EL (cell line): ENCODE results near the gene ACVR1B.

Experiments used
- DNase-seq: peaks from one replicate; pipeline ENCODE4 v3.0.0-alpha.2; 2016

The ACVR1B gene

GRCh38 chr12:51944608-51945233 lies 6.8 kb upstream of the ACVR1B start:
- no peak for DNase-seq

DNA sequence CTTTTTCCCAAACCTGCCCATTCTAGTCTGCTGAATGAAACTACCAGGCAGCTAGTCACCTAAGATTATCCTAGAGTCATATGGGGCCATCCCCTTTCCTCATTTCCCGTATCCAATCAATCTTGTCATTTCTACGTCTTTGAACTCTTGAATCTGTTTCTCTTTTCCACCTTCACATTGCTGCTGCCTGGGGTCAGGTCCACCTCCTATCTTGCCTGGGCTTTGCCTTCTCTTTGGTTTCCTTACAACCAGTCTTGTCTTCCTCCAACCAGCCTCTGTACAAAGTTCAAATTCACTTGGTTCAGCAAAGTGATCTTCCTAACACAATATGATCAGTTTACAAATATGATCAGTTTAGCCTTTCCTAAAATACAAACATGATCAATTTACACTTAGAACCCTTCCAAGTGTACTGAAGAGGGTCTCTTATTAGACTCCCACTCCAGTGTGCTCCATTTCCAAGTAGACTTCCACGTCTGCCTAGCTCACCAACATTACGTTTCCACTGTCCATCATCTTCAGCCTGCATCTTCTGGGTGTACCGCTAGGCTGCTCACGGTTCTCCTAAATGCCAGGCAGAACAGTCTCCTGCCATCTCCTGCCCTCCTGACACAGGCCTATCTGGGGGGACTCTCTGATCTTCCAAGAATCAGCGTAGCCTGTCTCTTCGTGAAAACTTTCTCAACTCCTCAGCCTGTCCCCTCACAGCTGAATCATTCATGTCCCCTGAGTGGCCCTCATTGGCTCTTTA lies 4.1 kb upstream of the ACVR1B start:
- no peak for DNase-seq

GRCh38 chr12:51948066-51948465 lies 3.4 kb upstream of the ACVR1B start:
- DNase-seq: no peak

DNA sequence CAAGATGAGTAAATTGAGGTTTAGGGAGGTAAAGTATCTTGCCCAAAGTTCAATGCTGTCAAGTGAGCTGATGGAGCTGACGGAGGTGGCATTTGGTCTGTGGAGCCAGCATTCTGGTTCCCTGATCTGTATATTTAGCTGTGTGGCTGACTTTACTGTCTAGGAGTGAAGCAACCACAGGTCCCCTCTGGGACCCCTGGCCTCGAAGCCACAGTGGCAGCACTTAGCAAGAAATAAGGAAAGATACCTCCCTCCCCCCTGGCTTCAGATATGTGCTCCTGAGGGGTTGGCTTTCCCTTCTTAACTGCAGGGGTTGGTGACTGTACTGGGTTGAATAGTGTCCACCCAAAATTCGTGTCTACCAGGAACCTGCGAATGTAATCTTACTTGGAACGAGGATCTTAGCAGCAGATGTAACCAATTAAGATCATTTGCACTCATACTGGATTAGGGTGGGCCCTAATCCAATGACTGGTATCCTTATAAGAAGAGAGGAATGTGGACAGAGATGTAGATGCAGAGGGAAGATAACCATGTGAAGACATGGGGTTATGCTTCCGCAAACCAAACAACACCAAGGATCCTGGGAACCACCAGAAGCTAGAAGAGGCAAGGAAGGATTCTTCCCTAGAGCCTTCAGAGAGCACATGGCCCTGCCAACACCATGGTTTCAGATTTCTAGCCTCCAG lies 2.0 kb upstream of the ACVR1B start:
- DNase-seq: no peak

DNA sequence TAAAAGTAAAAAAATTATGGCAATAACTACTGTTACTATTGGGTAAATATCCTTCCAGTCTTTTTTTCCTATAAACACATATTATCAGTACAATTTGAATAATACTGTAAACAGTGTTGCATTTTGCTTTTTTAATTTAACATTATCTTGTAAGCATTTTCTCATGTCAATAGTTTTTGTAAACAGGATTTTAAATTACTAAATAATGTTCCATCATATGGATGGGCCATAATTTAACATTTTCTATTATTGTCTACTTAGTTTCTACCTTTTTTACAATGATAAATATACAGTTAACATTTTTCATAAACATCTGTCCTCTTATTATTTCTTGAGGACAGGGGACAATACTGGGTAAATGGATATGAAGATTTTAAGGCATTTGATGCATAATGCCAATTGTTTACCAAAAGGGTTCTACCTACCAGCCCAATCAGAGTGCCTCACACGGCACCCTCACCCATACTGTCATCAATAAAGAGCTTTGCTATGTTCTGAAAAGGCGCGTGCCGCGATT lies 759 bp upstream of the ACVR1B start:
- DNase-seq: no peak

- peak; percentile 26 for DNase-seq
These were observed 584 bp downstream of the ACVR1B start for GRCh38 chr12:51951843-51952722.

DNA sequence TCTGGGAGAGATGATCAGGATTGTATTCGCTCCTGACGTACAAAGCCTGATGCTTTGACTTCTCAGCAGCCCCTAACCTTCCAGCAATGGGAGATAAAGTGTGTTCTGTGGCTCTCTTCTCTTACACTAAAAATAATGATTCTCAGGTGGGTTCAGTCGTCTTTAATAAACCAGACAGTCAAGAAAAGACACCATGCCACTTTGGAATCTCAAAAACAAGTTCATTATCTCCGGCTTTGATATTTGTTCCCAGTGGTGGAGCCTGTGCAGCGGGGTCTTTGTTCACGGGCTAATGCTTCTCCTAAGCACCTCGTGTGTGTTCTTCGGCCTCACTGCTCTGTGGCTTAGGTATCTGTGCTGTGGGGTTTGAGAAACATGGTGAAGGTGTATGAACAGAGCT lies 1.6 kb downstream of the ACVR1B start:
- DNase-seq: no peak

- no peak for DNase-seq
These were observed 2.4 kb downstream of the ACVR1B start for GRCh38 chr12:51953864-51954263.

DNA sequence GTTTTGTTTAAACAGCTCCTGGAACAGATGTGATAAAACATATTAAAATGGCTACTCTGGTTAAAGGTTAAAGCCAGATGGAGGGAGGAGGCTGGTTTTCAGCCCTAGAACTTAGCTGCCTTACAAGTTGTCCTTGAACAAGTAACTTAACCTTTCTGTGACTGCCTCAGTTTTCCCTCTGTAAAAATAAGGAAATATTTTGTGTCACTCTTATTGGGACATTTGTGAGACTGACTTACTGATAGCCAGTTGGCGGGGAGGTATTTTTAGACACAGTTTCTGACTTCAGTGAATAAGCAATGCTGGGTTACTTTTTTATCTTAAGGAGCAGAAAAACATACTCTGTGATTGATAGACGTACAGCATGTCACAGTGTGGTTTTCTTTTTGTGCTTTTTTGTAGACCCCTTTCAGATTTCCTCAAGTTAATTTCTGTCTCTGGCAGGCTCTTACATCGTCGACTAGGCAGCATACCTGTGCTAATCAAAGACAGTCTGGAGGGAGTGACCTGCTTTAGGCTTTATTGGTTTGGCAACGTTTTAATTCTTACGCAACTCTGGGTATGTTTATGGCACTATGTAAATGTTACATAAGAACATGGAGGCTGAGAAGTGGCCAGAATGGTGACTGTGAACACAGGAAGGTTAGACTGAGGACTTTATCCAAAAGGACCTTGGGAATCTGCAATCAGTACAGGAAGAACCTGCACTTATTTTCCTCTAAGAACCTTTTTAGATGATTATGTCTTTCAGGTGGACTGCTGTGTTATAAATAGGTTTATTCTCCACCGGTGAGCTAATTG lies 3.3 kb downstream of the ACVR1B start:
- no peak for DNase-seq

- no peak for DNase-seq
These were observed 4.2 kb downstream of the ACVR1B start for GRCh38 chr12:51955702-51956101.

DNA sequence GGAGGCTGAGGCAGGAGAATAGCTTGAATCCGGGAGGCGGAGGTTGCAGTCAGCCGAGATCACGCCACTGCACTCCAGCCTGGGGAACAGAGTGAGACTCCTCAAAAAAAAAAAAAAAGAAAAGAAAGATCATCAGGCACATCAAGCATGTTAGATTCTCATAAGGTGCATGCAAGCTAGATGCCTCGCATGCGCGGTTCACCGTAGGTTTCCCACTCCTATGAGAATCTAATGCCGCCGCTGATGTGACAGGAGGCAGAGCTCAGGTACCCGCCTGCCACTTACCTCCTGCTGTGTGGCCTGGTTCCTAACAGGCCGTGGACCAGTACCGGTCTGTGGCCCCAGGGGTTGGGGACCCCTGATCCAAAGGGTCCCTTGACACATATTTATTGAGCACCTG lies 7.0 kb downstream of the ACVR1B start:
- no peak for DNase-seq

DNA sequence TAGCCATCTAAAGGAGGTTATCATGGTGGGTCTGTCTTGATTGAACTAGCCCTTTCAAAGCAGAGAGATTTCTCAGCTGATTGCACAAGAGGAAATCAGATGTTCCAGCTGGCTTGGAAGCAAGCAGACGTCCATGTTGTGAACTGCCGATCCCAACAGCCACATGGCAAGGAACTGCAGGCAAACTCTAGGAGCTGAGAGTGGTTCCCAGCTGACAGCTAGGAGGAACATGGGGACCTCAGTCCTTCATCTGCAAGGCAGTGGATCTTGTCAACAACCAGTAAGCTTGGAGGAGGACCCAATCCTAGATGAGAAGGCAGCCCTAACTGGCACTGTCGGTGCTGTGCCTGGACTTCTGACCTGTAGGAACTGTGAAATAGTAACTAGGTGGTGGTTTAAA lies 7.7 kb downstream of the ACVR1B start:
- no peak for DNase-seq

DNA sequence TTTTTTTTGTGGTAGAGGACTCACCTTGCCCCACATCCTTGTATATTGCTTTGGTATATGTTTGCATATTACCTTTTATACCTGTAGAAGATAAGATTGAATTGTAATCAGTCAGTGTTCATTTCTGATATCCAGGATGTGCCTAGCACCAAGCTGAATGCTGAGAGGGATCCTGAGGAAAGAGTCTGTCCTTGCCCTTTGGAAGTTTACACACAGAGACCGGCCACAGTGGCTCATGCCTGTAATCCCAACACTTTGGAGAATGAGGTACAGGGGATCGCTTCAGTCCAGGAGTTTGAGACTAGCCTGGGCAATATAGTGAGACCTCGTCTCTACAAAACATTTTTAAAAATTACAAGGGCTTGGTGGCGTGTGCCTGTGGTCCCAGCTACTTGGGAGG lies 8.4 kb downstream of the ACVR1B start:
- no peak for DNase-seq

- DNase-seq: no peak
These were observed 9.0 kb downstream of the ACVR1B start for GRCh38 chr12:51960488-51960887.

DNA sequence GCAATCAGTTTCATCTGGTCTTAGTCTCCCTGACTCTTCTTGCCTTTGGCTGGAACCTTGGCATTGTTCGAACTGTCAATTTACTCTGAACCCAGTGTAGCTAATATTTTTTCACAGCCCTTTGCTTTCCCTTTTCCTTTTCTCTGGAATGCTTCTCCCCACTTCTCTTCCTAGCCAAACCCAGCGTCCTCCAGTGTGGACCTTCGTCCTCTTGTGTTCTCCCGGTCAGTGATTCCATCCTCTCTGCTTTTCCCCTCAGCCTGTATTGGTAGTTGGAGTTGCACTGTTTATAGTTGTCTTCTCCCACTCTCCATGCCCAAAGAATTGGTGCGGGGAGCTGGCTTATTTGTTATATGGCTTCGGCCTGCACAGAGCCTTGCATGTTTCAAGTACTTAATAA lies 9.4 kb downstream of the ACVR1B start:
- no peak for DNase-seq

GRCh38 chr12:51961834-51962233 lies 10.3 kb downstream of the ACVR1B start:
- no peak for DNase-seq

- no peak for DNase-seq
These were observed 11.2 kb downstream of the ACVR1B start for GRCh38 chr12:51962737-51963136.

GRCh38 chr12:51963477-51963876 lies 12.0 kb downstream of the ACVR1B start:
- DNase-seq: no peak

DNA sequence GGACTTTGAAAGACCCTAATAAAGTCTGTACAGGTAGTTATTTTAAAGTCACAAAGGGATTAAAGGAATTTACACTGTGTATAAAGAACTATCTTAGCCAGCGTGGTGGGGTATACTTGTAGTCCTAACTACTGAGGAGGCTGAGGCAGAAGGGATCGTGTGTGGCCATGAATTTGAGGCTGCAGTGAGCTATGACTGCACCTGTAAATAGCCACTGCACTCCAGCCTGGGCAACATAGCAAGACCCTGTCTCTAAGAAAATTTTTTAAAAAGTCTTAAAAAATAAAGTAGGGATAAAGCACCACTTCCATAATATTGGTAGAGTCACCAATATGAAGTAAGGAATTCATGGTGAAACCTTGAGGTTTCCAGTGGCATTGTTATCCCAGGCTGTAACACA lies 18.1 kb downstream of the ACVR1B start:
- DNase-seq: no peak

DNA sequence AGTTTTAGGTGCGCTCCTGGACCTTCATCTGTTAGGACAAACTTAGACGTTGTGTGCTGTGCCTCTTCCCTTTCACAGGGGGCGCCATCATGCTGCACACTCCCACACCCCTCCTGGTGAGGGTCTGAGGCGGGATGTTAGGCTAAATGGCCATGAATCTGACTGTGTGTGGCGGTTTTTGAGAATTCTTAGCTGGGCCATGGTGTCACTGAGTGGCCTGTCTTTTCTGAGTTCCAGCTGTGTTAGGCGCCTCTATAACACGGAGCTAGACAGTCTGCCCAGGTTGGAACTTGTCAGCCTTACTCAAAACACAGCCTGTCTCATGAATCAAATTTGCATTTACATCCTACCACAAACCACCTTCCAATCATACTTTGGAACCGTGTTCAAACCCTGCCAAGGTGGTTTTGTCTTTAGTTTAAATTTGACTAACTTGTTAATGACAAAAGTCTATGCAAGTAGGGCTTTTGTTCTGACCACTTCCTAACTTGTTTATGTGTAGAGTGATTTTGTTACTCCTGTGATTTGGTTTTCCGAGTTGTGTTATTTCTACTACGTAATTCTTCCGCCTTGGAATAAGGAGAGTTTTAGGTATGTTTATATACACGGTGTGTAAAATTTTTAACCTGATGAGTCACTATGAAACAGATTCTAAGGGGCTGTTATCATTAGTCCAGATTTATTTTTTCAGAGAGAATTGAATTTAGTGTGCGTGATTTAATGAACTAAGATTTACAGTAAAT lies 19.6 kb downstream of the ACVR1B start:
- peak; percentile 47 for DNase-seq

GRCh38 chr12:51971679-51972421 lies 20.4 kb downstream of the ACVR1B start:
- no peak for DNase-seq
